CD14-positive monocyte (primary cell): ENCODE measurements around the gene KCNH1. TPM values are rescaled to one million over a fixed set of nuclear protein-coding genes. Genes with fewer than 3 reads are reported as not detected.

Experiments used
- DNase-seq, 3 donors: peaks; one replicate each; pipeline ENCODE4 v3.0.0-alpha.2; 2011 to 2022
- H2AFZ ChIP-seq: 2 replicates; pipeline ENCODE4 v1.6.0; 2012; ENCODE audit warnings: mild to moderate bottlenecking, low read depth, low read length, inconsistent platforms; ENCODE audit not compliant: insufficient read depth, poor library complexity, severe bottlenecking
- H3K27ac ChIP-seq, 2 donors: 1 replicate in 1 of 2; 2 replicates in 1 of 2; pipeline ENCODE4 v1.5.1; 2012 to 2013; ENCODE audit warnings: low read length in 2 of 2, control low read depth in 1 of 2, inconsistent platforms in 1 of 2, low read depth in 1 of 2, mild to moderate bottlenecking in 1 of 2
- H3K27me3 ChIP-seq, 2 donors: one replicate each; pipeline versions ENCODE4 v1.6.0 to v1.6.1; 2011 to 2013; ENCODE audit warnings: low read length in 2 of 2; ENCODE audit not compliant: control insufficient read depth in 2 of 2, insufficient read depth in 2 of 2
- H3K36me3 ChIP-seq, 2 donors: replicated peaks in 1 of 2; 1 replicate in 1 of 2; 2 replicates in 1 of 2; pipeline versions ENCODE4 v1.5.1 to v1.6.1; 2012 to 2013; ENCODE audit warnings: low read length in 2 of 2, control low read depth in 1 of 2, inconsistent platforms in 1 of 2, mild to moderate bottlenecking in 1 of 2; ENCODE audit not compliant: insufficient read depth in 2 of 2, control insufficient read depth in 1 of 2
- H3K4me1 ChIP-seq, 2 donors: 1 replicate in 1 of 2; 2 replicates in 1 of 2; pipeline versions ENCODE4 v1.5.1 to v1.6.1; 2012 to 2013; ENCODE audit warnings: low read length in 2 of 2, control low read depth in 1 of 2, inconsistent platforms in 1 of 2, mild to moderate bottlenecking in 1 of 2, moderate library complexity in 1 of 2; ENCODE audit not compliant: insufficient read depth in 2 of 2, control insufficient read depth in 1 of 2
- H3K4me2 ChIP-seq: replicated peaks from 2 replicates; pipeline ENCODE3; 2012; ENCODE audit warnings: low read length, moderate library complexity, mild to moderate bottlenecking; ENCODE audit not compliant: poor library complexity, severe bottlenecking; ENCODE audit errors: extremely low read depth
- H3K4me3 ChIP-seq, 3 experiments: fragments of 200-600 bp in 1 of 3; sonication (generic) in 1 of 3; replicated peaks in 1 of 3; 1 replicate in 2 of 3; 2 replicates in 1 of 3; pipeline ENCODE4 v1.5.1; 2011 to 2013; ENCODE audit warnings: low read length in 3 of 3, mild to moderate bottlenecking in 3 of 3, control low read depth in 2 of 3, low read depth in 2 of 3, inconsistent platforms in 1 of 3, moderate library complexity in 1 of 3
- H3K79me2 ChIP-seq: 2 replicates; pipeline ENCODE4 v1.6.0; 2012; ENCODE audit warnings: mild to moderate bottlenecking, control low read depth, inconsistent platforms, low read length, moderate library complexity; ENCODE audit not compliant: insufficient read depth
- H3K9ac ChIP-seq: 2 replicates; pipeline ENCODE4 v1.6.0; 2017; ENCODE audit warnings: low read length, mild to moderate bottlenecking; ENCODE audit not compliant: insufficient read depth, poor library complexity, severe bottlenecking
- H3K9me3 ChIP-seq, 2 donors: replicated peaks in 1 of 2; 1 replicate in 1 of 2; 2 replicates in 1 of 2; pipeline versions ENCODE4 v1.5.1 to v1.6.1; 2012 to 2013; ENCODE audit warnings: low read length in 2 of 2, control low read depth in 1 of 2; ENCODE audit not compliant: control insufficient read depth in 1 of 2, insufficient read depth in 1 of 2
- H4K20me1 ChIP-seq: 2 replicates; pipeline ENCODE4 v1.6.0; 2012; ENCODE audit warnings: mild to moderate bottlenecking, low read length, control low read depth, moderate library complexity; ENCODE audit not compliant: insufficient read depth
- H3K27ac Mint-ChIP-seq, 7 donors: one replicate each; pipeline ENCODE4 v1.8.0; 2020; ENCODE audit warnings: mild to moderate bottlenecking in 7 of 7, mixed read lengths in 7 of 7, moderate library complexity in 6 of 7, inconsistent platforms in 2 of 7
- H3K27me3 Mint-ChIP-seq, 3 donors: one replicate each; pipeline ENCODE4 v1.8.0; 2021 to 2022; ENCODE audit warnings: low read depth in 3 of 3, mild to moderate bottlenecking in 3 of 3, mixed read lengths in 3 of 3, moderate library complexity in 3 of 3, inconsistent platforms in 1 of 3
- H3K36me3 Mint-ChIP-seq, 2 donors: one replicate each; pipeline ENCODE4 v1.8.0; 2020; ENCODE audit warnings: mixed read lengths in 2 of 2, inconsistent platforms in 1 of 2, mild to moderate bottlenecking in 1 of 2
- H3K4me1 Mint-ChIP-seq: one replicate; pipeline ENCODE4 v1.8.0; 2020; ENCODE audit warnings: mild to moderate bottlenecking, mixed read lengths
- H3K4me3 Mint-ChIP-seq, 2 donors: one replicate each; pipeline ENCODE4 v1.8.0; 2020; ENCODE audit warnings: mild to moderate bottlenecking in 2 of 2, mixed read lengths in 2 of 2, moderate library complexity in 1 of 2
- H3K9me3 Mint-ChIP-seq, 7 donors: one replicate each; pipeline ENCODE4 v1.8.0; 2020 to 2022; ENCODE audit warnings: mixed read lengths in 7 of 7, mild to moderate bottlenecking in 6 of 7, moderate library complexity in 6 of 7, inconsistent platforms in 2 of 7
- CTCF ChIP-seq: fragments of 200-600 bp; IDR thresholded peaks from one replicate; pipeline ENCODE4 v1.8.0; 2022; ENCODE audit warnings: antibody characterized with exemption, mild to moderate bottlenecking
- WGBS: methylation state at CpG from one replicate; pipeline ENCODE4 v1.1.5; 2013; ENCODE audit warnings: missing lambda C conversion rate; ENCODE audit not compliant: insufficient coverage; 5-methylcytosine and 5-hydroxymethylcytosine counted together
- intact Hi-C, 2 donors: fragments of 100-400 bp; cut with micrococcal nuclease; formaldehyde crosslinking; loops; one replicate each; pipeline versions ENCODE4 v1.15.0 to v1.15.1; 2023
- polyA plus RNA-seq, 3 donors: library from polyadenylated mRNA; depleted of rRNA in 1 of 3; unstranded in 2 of 3; stranded (reverse) in 1 of 3; fragments of 300-500 nt in 2 of 3; fragments of >200 nt in 1 of 3; fragmentation: Illumina TruSeq in 2 of 3; gene quantifications; 1 replicate in 2 of 3; 2 replicates in 1 of 3; pipeline ENCODE4 v1.2.3, GENCODE V29; 2012 to 2021

KCNH1 gene
- polyA plus RNA-seq, 3 donors: not detected

GRCh38 chr1:210731597-210731996 lies 402.4 kb downstream of the KCNH1 start:
- Mint-ChIP-seq H3K9me3 (peaks cover 0 to 5% (median 0%) of the 10 kb centered on the region in 7 donors), H3K4me1 (no peaks in the 10 kb centered on the region), H3K27me3 (no peaks in the 10 kb centered on the region), H3K4me3 (no peak overlapping the region), H3K36me3 (no peaks in the 10 kb centered on the region), H3K27ac (no peak overlapping the region)
- no peaks in the 10 kb centered on the region for H3K36me3 ChIP-seq
- no peaks in the 10 kb centered on the region for H3K27me3 ChIP-seq
- no peak overlapping the region for H3K4me2 ChIP-seq
- no peak overlapping the region for H3K27ac ChIP-seq
- no peaks in the 10 kb centered on the region for H3K4me1 ChIP-seq
- H3K9ac ChIP-seq: no peak overlapping the region
- no peak for TF ChIP-seq CTCF
- H3K4me3 ChIP-seq: no peak overlapping the region
- H3K79me2 ChIP-seq: no peaks in the 10 kb centered on the region
- H4K20me1 ChIP-seq: no peaks in the 10 kb centered on the region
- H2AFZ ChIP-seq: no peak overlapping the region
- DNase-seq: no peak
- intact Hi-C loops: no loop called here
- 86% methylated on average over 1 of the region's 2 CpGs for WGBS
- no peaks in the 10 kb centered on the region for H3K9me3 ChIP-seq

GRCh38 chr1:210731193-210731592 lies 402.8 kb downstream of the KCNH1 start:
- peaks cover 0 to 5% (median 0%) of the 10 kb centered on the region in 7 donors for H3K9me3 Mint-ChIP-seq
- H2AFZ ChIP-seq: no peak overlapping the region
- WGBS: no CpG with 5 or more reads among the region's 2 CpGs
- no peaks in the 10 kb centered on the region for H3K4me1 ChIP-seq
- no peaks in the 10 kb centered on the region for H3K4me1 Mint-ChIP-seq
- H4K20me1 ChIP-seq: no peaks in the 10 kb centered on the region
- intact Hi-C loops: no loop called here
- no peak overlapping the region for H3K27ac Mint-ChIP-seq
- no peaks in the 10 kb centered on the region for H3K27me3 ChIP-seq
- DNase-seq: no peak
- H3K27ac ChIP-seq: no peak overlapping the region
- H3K36me3 ChIP-seq: no peaks in the 10 kb centered on the region
- no peaks in the 10 kb centered on the region for H3K36me3 Mint-ChIP-seq
- H3K4me3 ChIP-seq: no peak overlapping the region
- no peaks in the 10 kb centered on the region for H3K9me3 ChIP-seq
- H3K79me2 ChIP-seq: no peaks in the 10 kb centered on the region
- no peaks in the 10 kb centered on the region for H3K27me3 Mint-ChIP-seq
- no peak for TF ChIP-seq CTCF
- no peak overlapping the region for H3K4me3 Mint-ChIP-seq
- no peak overlapping the region for H3K4me2 ChIP-seq
- H3K9ac ChIP-seq: no peak overlapping the region
